HG02642 (cell line): ENCODE measurements around the gene FUT7.
"Not testable (repeated sequence)": the region's sequence is repeated elsewhere in the genome, so short reads cannot be mapped to it uniquely, and the experiment has no call there.

Experiments
- ATAC-seq: cut with Tn5 transposase; IDR thresholded peaks from one replicate; pipeline ENCODE4 v1.9.1; 2021; ENCODE audit warnings: mild to moderate bottlenecking; ENCODE audit not compliant: unreplicated experiment, poor library complexity

Gene FUT7

GRCh38 chr9:137007108-137007815 lies 24.6 kb downstream of the FUT7 start:
- no peak for ATAC-seq

GRCh38 chr9:137006116-137007003 lies 25.5 kb downstream of the FUT7 start:
- ATAC-seq = no peak

- not testable (repeated sequence) for ATAC-seq
These were observed 27.6 kb downstream of the FUT7 start for GRCh38 chr9:137004285-137004684.

- no peak for ATAC-seq
These were observed 29.2 kb downstream of the FUT7 start for GRCh38 chr9:137002646-137003041.

GRCh38 chr9:137001857-137002645 lies 29.8 kb downstream of the FUT7 start:
- no peak for ATAC-seq

- peak; percentile 72 for ATAC-seq
These were observed 31.5 kb downstream of the FUT7 start for GRCh38 chr9:137000177-137000930.

GRCh38 chr9:136997830-136998234 lies 34.1 kb downstream of the FUT7 start:
- no peak for ATAC-seq

- no peak for ATAC-seq
These were observed 34.5 kb downstream of the FUT7 start for GRCh38 chr9:136997371-136997770.

- no peak for ATAC-seq
These were observed 35.3 kb downstream of the FUT7 start, which contains the start of gene CLIC3 for GRCh38 chr9:136996361-136997292. CLIC3 (minus strand) TSS chr9:136996568; CDS start chr9:136996543, 25 bp downstream.

- ATAC-seq = no peak
These were observed 36.0 kb downstream of the FUT7 start for GRCh38 chr9:136995772-136996311.

- no peak for ATAC-seq
These were observed 36.5 kb downstream of the FUT7 start for GRCh38 chr9:136995362-136995761.

GRCh38 chr9:136994888-136995230 lies 37.0 kb downstream of the FUT7 start:
- ATAC-seq = no peak

- no peak for ATAC-seq
These were observed 37.6 kb downstream of the FUT7 start for GRCh38 chr9:136994180-136994887.

- ATAC-seq = no peak
These were observed 39.0 kb downstream of the FUT7 start for GRCh38 chr9:136992819-136993369.

- peak; percentile 85 for ATAC-seq
These were observed 39.7 kb downstream of the FUT7 start, which contains the start of gene PAXX for GRCh38 chr9:136991993-136992818. PAXX (plus strand) TSS chr9:136992422; CDS start chr9:136992444, 22 bp downstream.

- no peak for ATAC-seq
These were observed 41.5 kb downstream of the FUT7 start for GRCh38 chr9:136990242-136990911.
